Ascending aorta (tissue), 2 donors: ENCODE results near the gene POGK. TPM values are rescaled to one million over a fixed set of nuclear protein-coding genes. Genes with fewer than 3 reads are reported as not detected.
A peak's percentile ranks its signal among the peaks of the same experiment; 100 is the strongest.

Source experiments
- DNase-seq, 2 donors: peaks; one replicate each; pipeline ENCODE4 v3.0.0-alpha.2; 2019; ENCODE audit warnings: low spot score in 2 of 2
- H3K27ac ChIP-seq, 2 donors: fragments of 200-600 bp; sonication (generic); one replicate each; pipeline ENCODE4 v1.5.1; 2016 to 2017; ENCODE audit warnings: mild to moderate bottlenecking in 1 of 2
- H3K27me3 ChIP-seq: fragments of 200-600 bp; sonication (generic); one replicate; pipeline ENCODE4 v1.5.1; 2017
- H3K36me3 ChIP-seq, 2 donors: fragments of 200-600 bp; sonication (generic); one replicate each; pipeline ENCODE4 v1.5.1; 2016
- H3K4me1 ChIP-seq, 2 donors: fragments of 200-600 bp; sonication (generic); one replicate each; pipeline ENCODE4 v1.5.1; 2016 to 2017; ENCODE audit warnings: mild to moderate bottlenecking in 1 of 2
- H3K4me3 ChIP-seq, 2 donors: fragments of 200-600 bp; sonication (generic); one replicate each; pipeline ENCODE4 v1.5.1; 2016 to 2017; ENCODE audit warnings: mild to moderate bottlenecking in 1 of 2
- H3K9me3 ChIP-seq, 2 donors: fragments of 200-600 bp; sonication (generic); one replicate each; pipeline ENCODE4 v1.5.1; 2016
- intact Hi-C: fragments of 100-400 bp; cut with DNase I; formaldehyde crosslinking; loops from one replicate; pipeline ENCODE4 v1.15.1; 2023
- total RNA-seq: library from RNA; depleted of rRNA; stranded (reverse); fragments of >200 nt; gene quantifications from one replicate; pipeline ENCODE4 v1.1.0, GENCODE V29; 2016
- TF ChIP-seq, protein P1 (sequence below), 3 experiments: fragments of 200-600 bp in 2 of 3; fragments of 450-650 bp in 1 of 3; sonication (generic) in 2 of 3; IDR thresholded peaks; one replicate each; pipeline ENCODE4 v1.5.1; 2016 to 2019; ENCODE audit warnings: antibody characterized with exemption in 3 of 3, mild to moderate bottlenecking in 1 of 3, moderate library complexity in 1 of 3

POGK gene
- total RNA-seq, 1 donor from 2014 or later = 10.2 TPM

DNA sequence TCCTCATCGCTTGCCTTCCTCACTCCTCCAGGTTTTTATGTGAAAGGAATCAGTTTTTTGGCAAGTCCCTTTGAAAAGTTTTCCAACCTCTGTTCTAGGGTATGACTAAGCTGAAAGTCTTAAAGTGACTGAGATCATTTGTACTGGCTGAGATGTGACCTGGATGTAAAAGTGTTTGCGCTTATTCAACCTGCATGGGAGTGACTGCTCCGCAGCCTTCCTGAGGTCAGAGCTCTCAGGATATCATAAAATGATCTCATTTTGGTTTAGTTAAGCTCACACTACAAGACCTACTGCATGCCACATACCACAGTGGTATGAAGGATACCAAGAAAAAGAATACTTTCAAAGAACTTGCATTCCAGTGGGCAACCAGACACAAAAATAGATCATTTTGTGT lies 66.6 kb downstream of the POGK start:
- no peak overlapping the region for H3K4me3 ChIP-seq
- no peaks in the 10 kb centered on the region for H3K9me3 ChIP-seq
- intact Hi-C loops = no loop called here
- H3K27ac ChIP-seq = peak overlapping the region; percentile 50 to 59
- peaks cover 0 to 3% of the 10 kb centered on the region in 2 donors for H3K4me1 ChIP-seq
- DNase-seq = no peak
- no peaks in the 10 kb centered on the region for H3K36me3 ChIP-seq
- no peaks in the 10 kb centered on the region for H3K27me3 ChIP-seq
- TF ChIP-seq, protein P1, sequence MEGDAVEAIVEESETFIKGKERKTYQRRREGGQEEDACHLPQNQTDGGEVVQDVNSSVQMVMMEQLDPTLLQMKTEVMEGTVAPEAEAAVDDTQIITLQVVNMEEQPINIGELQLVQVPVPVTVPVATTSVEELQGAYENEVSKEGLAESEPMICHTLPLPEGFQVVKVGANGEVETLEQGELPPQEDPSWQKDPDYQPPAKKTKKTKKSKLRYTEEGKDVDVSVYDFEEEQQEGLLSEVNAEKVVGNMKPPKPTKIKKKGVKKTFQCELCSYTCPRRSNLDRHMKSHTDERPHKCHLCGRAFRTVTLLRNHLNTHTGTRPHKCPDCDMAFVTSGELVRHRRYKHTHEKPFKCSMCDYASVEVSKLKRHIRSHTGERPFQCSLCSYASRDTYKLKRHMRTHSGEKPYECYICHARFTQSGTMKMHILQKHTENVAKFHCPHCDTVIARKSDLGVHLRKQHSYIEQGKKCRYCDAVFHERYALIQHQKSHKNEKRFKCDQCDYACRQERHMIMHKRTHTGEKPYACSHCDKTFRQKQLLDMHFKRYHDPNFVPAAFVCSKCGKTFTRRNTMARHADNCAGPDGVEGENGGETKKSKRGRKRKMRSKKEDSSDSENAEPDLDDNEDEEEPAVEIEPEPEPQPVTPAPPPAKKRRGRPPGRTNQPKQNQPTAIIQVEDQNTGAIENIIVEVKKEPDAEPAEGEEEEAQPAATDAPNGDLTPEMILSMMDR (IDR thresholded peaks at IDR 0.05) = no peak

Other genes starting within 250 kb of the POGK start
- 12.8 TPM for gene TADA1, start 36.8 kb downstream of the POGK start, total RNA-seq
- not detected for gene ILDR2, start 136.1 kb downstream of the POGK start, total RNA-seq
- gene MAEL, start 149.8 kb downstream of the POGK start, total RNA-seq = not detected